GM12878 (cell line): ENCODE results near the gene EFCAB13.

Experiments used
- BHLHE40 ChIP-seq, 2 experiments: fragments of 450-650 bp in 1 of 2; IDR thresholded peaks; 2 replicates each; pipeline ENCODE4 v1.6.1; 2011 to 2017; ENCODE audit warnings: low read depth in 2 of 2, borderline replicate concordance in 1 of 2, improper control_type of control experiment in 1 of 2, low read length in 1 of 2, mild to moderate bottlenecking in 1 of 2
- CREM ChIP-seq: IDR thresholded peaks from 2 replicates; pipeline ENCODE4 v1.6.1; 2014; ENCODE audit warnings: antibody characterized with exemption, low read depth
- CTCF ChIP-seq, 3 experiments: IDR thresholded peaks in 2 of 3; conservative IDR thresholded peaks in 1 of 3; 2 replicates each; pipeline ENCODE4 v1.5.1; 2011; ENCODE audit warnings: low read depth in 3 of 3, low read length in 3 of 3, mild to moderate bottlenecking in 3 of 3, control low read depth in 2 of 3, moderate library complexity in 2 of 3, inconsistent platforms in 1 of 3, mixed read lengths in 1 of 3; ENCODE audit not compliant: control insufficient read depth in 2 of 3, insufficient read depth in 1 of 3; ENCODE audit errors: extremely low read depth in 1 of 3
- EGR1 ChIP-seq, 2 experiments: IDR thresholded peaks; 1 replicate in 1 of 2; 2 replicates in 1 of 2; pipeline ENCODE4 v1.6.1; 2011 to 2012; ENCODE audit warnings: low read depth in 2 of 2, low read length in 2 of 2, borderline replicate concordance in 1 of 2, mild to moderate bottlenecking in 1 of 2, moderate library complexity in 1 of 2
- ESRRA ChIP-seq: IDR thresholded peaks from 2 replicates; pipeline ENCODE4 v1.6.1; 2012; ENCODE audit warnings: mild to moderate bottlenecking, low read length, improper control_type of control experiment
- FOS ChIP-seq: IDR thresholded peaks from 3 replicates; pipeline ENCODE4 v1.6.1; 2011; ENCODE audit warnings: borderline replicate concordance; ENCODE audit not compliant: insufficient read length; ENCODE audit errors: extremely low read depth
- MXI1 ChIP-seq: fragments of 150-350 bp; IDR thresholded peaks from 2 replicates; pipeline ENCODE4 v1.6.1; 2011; ENCODE audit warnings: low read depth, mild to moderate bottlenecking, inconsistent platforms, low read length, improper control_type of control experiment
- POLR2A ChIP-seq: IDR thresholded peaks from 2 replicates; pipeline ENCODE4 v1.6.1; 2011; ENCODE audit warnings: low read depth, mild to moderate bottlenecking, low read length
- POLR2AphosphoS5 ChIP-seq: IDR thresholded peaks from 2 replicates; pipeline ENCODE4 v1.6.1; 2011; ENCODE audit warnings: mild to moderate bottlenecking, low read length, inconsistent platforms
- SMC3 ChIP-seq: IDR thresholded peaks from 2 replicates; pipeline ENCODE4 v1.6.1; 2011; ENCODE audit warnings: low read length, improper control_type of control experiment, borderline replicate concordance
- TAF1 ChIP-seq: IDR thresholded peaks from 2 replicates; pipeline ENCODE4 v1.6.1; 2011; ENCODE audit warnings: mild to moderate bottlenecking, low read depth, low read length, borderline replicate concordance
- ZNF384 ChIP-seq: IDR thresholded peaks from 2 replicates; pipeline ENCODE4 v1.6.1; 2012; ENCODE audit warnings: low read depth, mild to moderate bottlenecking, low read length, improper control_type of control experiment, borderline replicate concordance
- TF ChIP-seq, protein P1 (sequence below): IDR thresholded peaks from 2 replicates; pipeline ENCODE4 v1.6.1; 2011; ENCODE audit warnings: low read depth, low read length, improper control_type of control experiment, borderline replicate concordance

GRCh38 chr17:47404875-47405274 lies 81.1 kb downstream of the EFCAB13 start:
- TF ChIP-seq POLR2A, result no peak
- no peak for TF ChIP-seq CTCF (IDR thresholded peaks at IDR 0.05 in 2 of 3, conservative IDR thresholded peaks at IDR 0.05 in 1 of 3; ENCODE audit: control insufficient read depth in 2 of 3, extremely low read depth in 1 of 3, insufficient read depth in 1 of 3, low read depth in 3 of 3, low read length in 3 of 3)
- TF ChIP-seq MXI1, result no peak
- TF ChIP-seq, protein P1, sequence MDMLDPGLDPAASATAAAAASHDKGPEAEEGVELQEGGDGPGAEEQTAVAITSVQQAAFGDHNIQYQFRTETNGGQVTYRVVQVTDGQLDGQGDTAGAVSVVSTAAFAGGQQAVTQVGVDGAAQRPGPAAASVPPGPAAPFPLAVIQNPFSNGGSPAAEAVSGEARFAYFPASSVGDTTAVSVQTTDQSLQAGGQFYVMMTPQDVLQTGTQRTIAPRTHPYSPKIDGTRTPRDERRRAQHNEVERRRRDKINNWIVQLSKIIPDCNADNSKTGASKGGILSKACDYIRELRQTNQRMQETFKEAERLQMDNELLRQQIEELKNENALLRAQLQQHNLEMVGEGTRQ, result no peak
- no peak for TF ChIP-seq BHLHE40 (IDR thresholded peaks at IDR 0.05; ENCODE audit: borderline replicate concordance in 1 of 2, low read depth in 2 of 2, low read length in 1 of 2)
- no peak for TF ChIP-seq ESRRA
- no peak for TF ChIP-seq TAF1
- no peak for TF ChIP-seq EGR1 (IDR thresholded peaks at IDR 0.05; ENCODE audit: borderline replicate concordance in 1 of 2, low read depth in 2 of 2, low read length in 2 of 2)
- TF ChIP-seq ZNF384, result no peak
- TF ChIP-seq SMC3, result no peak
- TF ChIP-seq POLR2AphosphoS5, result no peak
- no peak for TF ChIP-seq CREM
- no peak for TF ChIP-seq FOS
